ENCODE measurements around the gene EFCAB8. TPM values are rescaled to one million over a fixed set of nuclear protein-coding genes. Genes with fewer than 3 reads are reported as not detected.

Gene EFCAB8
- total RNA-seq, 1 donor from 2014 or later, result 0.72 TPM

DNA sequence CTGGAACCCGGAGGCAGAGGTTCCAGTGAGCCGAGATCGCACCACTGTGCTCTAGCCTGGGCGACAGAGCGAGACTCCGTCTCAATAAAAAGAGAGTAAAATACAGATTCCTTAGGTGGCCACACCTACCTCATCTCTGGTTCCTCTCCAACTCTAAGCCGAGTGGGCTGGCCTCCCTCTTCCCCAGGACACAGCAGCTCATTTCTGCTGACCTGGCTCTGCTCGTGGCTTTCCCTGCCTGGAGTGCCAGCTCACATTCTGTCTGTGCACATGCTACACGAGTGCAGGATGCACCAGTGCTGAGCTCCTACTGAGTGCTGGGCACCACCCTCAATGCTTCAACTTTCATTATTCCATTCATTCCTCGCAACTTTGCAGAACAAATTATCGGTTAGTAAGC, 28.8 kb downstream of the EFCAB8 start:
- H3K4me1 ChIP-seq, result no peaks in the 10 kb centered on the region
- H3K27me3 ChIP-seq, result no peaks in the 10 kb centered on the region
- H3K4me3 ChIP-seq, result no peak overlapping the region
- DNase-seq (no peak), ATAC-seq (no peak)
- H3K9me3 ChIP-seq, result no peaks in the 10 kb centered on the region
- TF ChIP-seq, protein P1, sequence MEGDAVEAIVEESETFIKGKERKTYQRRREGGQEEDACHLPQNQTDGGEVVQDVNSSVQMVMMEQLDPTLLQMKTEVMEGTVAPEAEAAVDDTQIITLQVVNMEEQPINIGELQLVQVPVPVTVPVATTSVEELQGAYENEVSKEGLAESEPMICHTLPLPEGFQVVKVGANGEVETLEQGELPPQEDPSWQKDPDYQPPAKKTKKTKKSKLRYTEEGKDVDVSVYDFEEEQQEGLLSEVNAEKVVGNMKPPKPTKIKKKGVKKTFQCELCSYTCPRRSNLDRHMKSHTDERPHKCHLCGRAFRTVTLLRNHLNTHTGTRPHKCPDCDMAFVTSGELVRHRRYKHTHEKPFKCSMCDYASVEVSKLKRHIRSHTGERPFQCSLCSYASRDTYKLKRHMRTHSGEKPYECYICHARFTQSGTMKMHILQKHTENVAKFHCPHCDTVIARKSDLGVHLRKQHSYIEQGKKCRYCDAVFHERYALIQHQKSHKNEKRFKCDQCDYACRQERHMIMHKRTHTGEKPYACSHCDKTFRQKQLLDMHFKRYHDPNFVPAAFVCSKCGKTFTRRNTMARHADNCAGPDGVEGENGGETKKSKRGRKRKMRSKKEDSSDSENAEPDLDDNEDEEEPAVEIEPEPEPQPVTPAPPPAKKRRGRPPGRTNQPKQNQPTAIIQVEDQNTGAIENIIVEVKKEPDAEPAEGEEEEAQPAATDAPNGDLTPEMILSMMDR (IDR thresholded peaks at IDR 0.05), result no peak
- no peaks in the 10 kb centered on the region for H3K36me3 ChIP-seq
- intact Hi-C loops (cut with DNase I), result no loop called here
- no peak overlapping the region for H3K27ac ChIP-seq

DNA sequence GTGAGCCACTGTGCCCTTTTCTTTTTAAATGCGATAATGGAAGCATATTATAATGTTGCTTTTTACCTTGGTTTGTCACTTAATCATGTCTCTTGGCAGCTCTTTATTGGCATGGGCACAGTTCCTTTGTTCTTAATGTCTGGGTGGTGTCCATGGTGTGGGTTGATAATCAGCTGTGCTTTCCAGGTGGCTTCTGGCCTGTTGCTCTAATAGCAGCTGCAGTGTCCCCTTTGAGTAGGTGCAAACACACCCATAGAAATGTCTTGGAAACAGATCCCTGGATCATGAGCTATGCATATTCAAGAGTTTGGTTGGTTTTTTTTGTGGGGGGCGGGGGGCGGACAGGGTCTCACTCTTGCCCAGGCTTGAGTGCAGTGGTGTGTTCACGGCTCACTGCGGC, 29.9 kb downstream of the EFCAB8 start:
- Histone ChIP-seq H3K36me3 (no peaks in the 10 kb centered on the region), H3K27ac (no peak overlapping the region), H3K4me3 (no peak overlapping the region), H3K9me3 (no peaks in the 10 kb centered on the region), H3K4me1 (no peaks in the 10 kb centered on the region), H3K27me3 (no peaks in the 10 kb centered on the region)
- TF ChIP-seq, protein P1 (IDR thresholded peaks at IDR 0.05), result no peak
- ATAC-seq (no peak), DNase-seq (no peak)
- intact Hi-C loops (cut with DNase I), result no loop called here

DNA sequence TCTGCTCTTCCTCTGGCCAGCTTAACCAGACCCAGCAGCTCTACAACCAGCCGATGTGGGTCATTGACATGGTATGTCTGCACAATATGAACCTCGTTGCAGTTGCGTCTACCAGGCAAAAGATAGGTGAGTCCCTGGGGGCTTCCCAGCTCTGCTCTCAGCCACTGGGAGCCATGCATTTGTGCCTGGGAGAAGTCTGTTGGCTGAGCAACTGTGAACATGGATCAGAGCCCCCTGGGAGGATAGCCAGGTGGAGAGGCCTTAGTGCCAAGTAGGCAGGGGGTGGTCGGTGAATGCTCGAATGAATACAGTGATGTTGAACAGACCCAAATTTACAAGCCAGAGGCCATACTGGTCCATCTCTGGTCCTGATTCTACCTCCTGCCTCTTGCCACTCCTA, 30.6 kb downstream of the EFCAB8 start:
- no peak overlapping the region for H3K4me3 ChIP-seq
- H3K4me1 ChIP-seq, result no peaks in the 10 kb centered on the region
- intact Hi-C loops (cut with DNase I), result no loop called here
- no peak for ATAC-seq
- no peak overlapping the region for H3K27ac ChIP-seq
- no peak for DNase-seq
- H3K9me3 ChIP-seq, result no peaks in the 10 kb centered on the region
- H3K36me3 ChIP-seq, result no peaks in the 10 kb centered on the region
- H3K27me3 ChIP-seq, result no peaks in the 10 kb centered on the region
- TF ChIP-seq, protein P1 (IDR thresholded peaks at IDR 0.05), result no peak

DNA sequence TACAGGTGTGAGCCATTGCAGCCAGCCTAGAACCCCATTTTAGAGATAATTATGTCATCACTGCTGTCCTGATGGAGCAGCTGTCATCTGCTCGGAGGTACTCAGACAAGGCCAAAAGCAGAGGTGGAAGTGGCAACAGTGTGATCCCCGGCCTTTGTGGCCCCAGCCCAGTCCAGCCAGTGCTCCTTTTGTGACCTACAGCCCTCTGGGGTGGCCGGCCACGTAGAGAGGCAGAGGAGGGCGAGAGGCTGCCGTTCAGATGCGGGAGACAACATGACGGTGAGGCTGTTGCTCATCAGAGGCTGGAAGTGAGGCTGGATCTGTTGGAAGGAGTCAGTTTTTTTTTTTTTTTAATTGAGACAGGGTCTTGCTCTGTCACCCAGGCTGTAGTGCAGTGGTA, 32.8 kb downstream of the EFCAB8 start:
- H3K27me3 ChIP-seq, result no peaks in the 10 kb centered on the region
- TF ChIP-seq, protein P1 (IDR thresholded peaks at IDR 0.05), result no peak
- intact Hi-C loops (cut with DNase I), result no loop called here
- H3K27ac ChIP-seq, result no peak overlapping the region
- no peaks in the 10 kb centered on the region for H3K9me3 ChIP-seq
- H3K4me1 ChIP-seq, result no peaks in the 10 kb centered on the region
- DNase-seq, result no peak
- no peak for ATAC-seq
- no peaks in the 10 kb centered on the region for H3K36me3 ChIP-seq
- no peak overlapping the region for H3K4me3 ChIP-seq

DNA sequence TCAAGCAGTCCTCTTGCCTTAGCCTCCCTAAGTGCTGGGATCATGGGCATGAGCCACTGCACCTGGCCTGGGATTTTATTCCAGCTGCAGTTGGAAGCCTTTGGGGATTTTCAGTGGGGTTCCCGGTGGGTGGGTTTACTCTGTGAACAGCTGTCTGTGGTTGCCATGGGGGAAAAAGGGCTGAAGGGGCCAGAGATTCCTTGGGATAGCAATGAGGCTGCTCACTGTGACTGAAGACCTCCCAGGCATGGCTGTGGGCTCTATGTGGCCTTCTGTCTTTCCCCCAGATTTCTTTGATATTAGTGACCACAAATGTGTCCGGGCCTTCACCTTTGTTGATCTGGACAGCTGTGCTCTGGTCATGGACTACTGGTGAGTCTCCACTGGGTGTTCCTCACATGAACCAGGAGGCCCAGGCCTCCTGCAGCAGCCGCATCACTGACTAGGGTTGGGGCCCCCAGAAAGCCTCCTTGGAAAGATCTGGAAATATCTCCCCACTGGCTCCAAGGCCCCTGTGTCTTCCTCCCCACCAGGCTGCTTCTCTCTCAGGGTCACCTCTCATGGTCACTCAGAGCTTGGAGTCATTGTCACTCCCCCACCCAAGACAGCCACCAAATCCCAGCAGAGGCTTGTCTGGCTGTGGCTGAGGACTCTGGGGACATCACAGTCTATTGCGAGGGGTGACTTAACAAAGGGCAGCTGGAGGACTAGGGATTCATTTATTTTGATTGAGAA, 33.4 kb downstream of the EFCAB8 start:
- no peak for DNase-seq
- TF ChIP-seq, protein P1 (IDR thresholded peaks at IDR 0.05), result no peak
- no peaks in the 10 kb centered on the region for H3K9me3 ChIP-seq
- no peak overlapping the region for H3K27ac ChIP-seq
- intact Hi-C loops (cut with DNase I), result no loop called here
- no peaks in the 10 kb centered on the region for H3K4me1 ChIP-seq
- H3K4me3 ChIP-seq, result no peak overlapping the region
- H3K36me3 ChIP-seq, result no peaks in the 10 kb centered on the region
- no peak for ATAC-seq
- no peaks in the 10 kb centered on the region for H3K27me3 ChIP-seq

Measured in upper lobe of right lung (tissue), 1 donor.